ENCODE data around the gene PIK3CD. TPM values are rescaled to one million over a fixed set of nuclear protein-coding genes. Genes with fewer than 3 reads are reported as not detected.

PIK3CD gene
- total RNA-seq, 2 experiments from 2014 or later: 152 to 158 TPM

GRCh38 chr1:9665193-9665592, 13.7 kb downstream of the PIK3CD start:
- peak overlapping the region; percentile 74 for H3K27ac Mint-ChIP-seq
- H3K36me3 Mint-ChIP-seq (ENCODE audit: low read depth): peaks cover 72% of the 10 kb centered on the region
- intact Hi-C loops (cut with micrococcal nuclease): no loop called here
- ATAC-seq: no peak
- H3K4me3 Mint-ChIP-seq: peak overlapping the region; percentile 13
- no peaks in the 10 kb centered on the region for H3K9me3 Mint-ChIP-seq
- ChIA-PET POLR2A (interaction anchor here (0.9 to 8.5 kb wide), 6 partner anchors 12 to 54 kb away, joined by 3 to 65 read pairs (median 10); partner anchors contain the start of gene PIK3CD), CTCF (interaction anchor here (1.1 to 5.7 kb wide), 4 partner anchors 11 to 37 kb away, joined by 3 to 30 read pairs (median 6); no protein-coding TSS in a partner anchor)
- peaks cover 67% of the 10 kb centered on the region for H3K4me1 Mint-ChIP-seq (ENCODE audit: low read depth)
- DNase-seq: no peak
- no peaks in the 10 kb centered on the region for H3K27me3 Mint-ChIP-seq
- no peak for TF ChIP-seq CTCF (IDR thresholded peaks at IDR 0.05)

GRCh38 chr1:9668080-9668479, 16.5 kb downstream of the PIK3CD start:
- intact Hi-C loops (cut with micrococcal nuclease): no loop called here
- ATAC-seq: no peak
- no peak overlapping the region for H3K4me3 Mint-ChIP-seq

GRCh38 chr1:9670085-9670484, 18.6 kb downstream of the PIK3CD start:
- TF ChIP-seq CTCF (IDR thresholded peaks at IDR 0.05): no peak
- Mint-ChIP-seq H3K4me3 (peak overlapping the region; percentile 8), H3K4me1 (ENCODE audit: low read depth) (peaks cover 74% of the 10 kb centered on the region), H3K27ac (peak overlapping the region; percentile 91), H3K9me3 (no peaks in the 10 kb centered on the region), H3K27me3 (no peaks in the 10 kb centered on the region), H3K36me3 (ENCODE audit: low read depth) (peaks cover 76% of the 10 kb centered on the region)
- intact Hi-C loops (cut with micrococcal nuclease): loop anchor here (2.0 to 5.0 kb wide), 2 partner anchors 15 to 43 kb away; no protein-coding TSS in a partner anchor
- peak; percentile 70 for ATAC-seq
- ChIA-PET CTCF (interaction anchor here (1.1 kb wide), 2 partner anchors 17 to 18 kb away, joined by 3 to 4 read pairs; partner anchors contain the start of gene PIK3CD), POLR2A (interaction anchor here (0.7 to 8.5 kb wide), 2 partner anchors 16 to 17 kb away, joined by 3 to 65 read pairs; partner anchors contain the start of gene PIK3CD)
- DNase-seq: peak; percentile 61

More at GRCh38 chr1:9668080-9668479, 16.5 kb downstream of the PIK3CD start:
- ChIA-PET CTCF (interaction anchor here (0.8 to 5.7 kb wide), 4 partner anchors 15 to 40 kb away, joined by 3 to 30 read pairs (median 4); partner anchors contain the start of gene PIK3CD), POLR2A (interaction anchor here (0.6 to 8.5 kb wide), 5 partner anchors 13 to 48 kb away, joined by 3 to 65 read pairs (median 5); partner anchors contain the start of gene PIK3CD)
- no peaks in the 10 kb centered on the region for H3K27me3 Mint-ChIP-seq
- DNase-seq: no peak
- peaks cover 76% of the 10 kb centered on the region for H3K4me1 Mint-ChIP-seq (ENCODE audit: low read depth)
- H3K36me3 Mint-ChIP-seq (ENCODE audit: low read depth): peaks cover 76% of the 10 kb centered on the region
- no peak for TF ChIP-seq CTCF (IDR thresholded peaks at IDR 0.05)
- peak overlapping the region; percentile 69 for H3K27ac Mint-ChIP-seq
- no peaks in the 10 kb centered on the region for H3K9me3 Mint-ChIP-seq

GRCh38 chr1:9671377-9672140, 20.0 kb downstream of the PIK3CD start:
- DNase-seq: peak; percentile 38
- no peaks in the 10 kb centered on the region for H3K27me3 Mint-ChIP-seq
- H3K9me3 Mint-ChIP-seq: no peaks in the 10 kb centered on the region
- ATAC-seq: peak; percentile 65
- intact Hi-C loops (cut with micrococcal nuclease): loop anchor here (2.0 to 5.0 kb wide), 2 partner anchors 17 to 44 kb away; no protein-coding TSS in a partner anchor
- no peak overlapping the region for H3K4me3 Mint-ChIP-seq
- ChIA-PET POLR2A (interaction anchor here (0.9 to 8.5 kb wide), 6 partner anchors 10 to 46 kb away, joined by 3 to 65 read pairs (median 3); partner anchors contain the start of gene PIK3CD), CTCF (interaction anchor here (1.5 to 2.1 kb wide), 4 partner anchors 18 to 54 kb away, joined by 4 to 10 read pairs (median 6); no protein-coding TSS in a partner anchor)
- peaks cover 72% of the 10 kb centered on the region for H3K4me1 Mint-ChIP-seq (ENCODE audit: low read depth)
- TF ChIP-seq CTCF (IDR thresholded peaks at IDR 0.05): no peak
- peaks cover 74% of the 10 kb centered on the region for H3K36me3 Mint-ChIP-seq (ENCODE audit: low read depth)
- peak overlapping the region; percentile 91 for H3K27ac Mint-ChIP-seq
